ENCODE data around the gene GADD45A. TPM values are rescaled to one million over a fixed set of nuclear protein-coding genes. Genes with fewer than 3 reads are reported as not detected.

GADD45A gene
- total RNA-seq, 1 experiment from 2014 or later, result 34.5 TPM

DNA sequence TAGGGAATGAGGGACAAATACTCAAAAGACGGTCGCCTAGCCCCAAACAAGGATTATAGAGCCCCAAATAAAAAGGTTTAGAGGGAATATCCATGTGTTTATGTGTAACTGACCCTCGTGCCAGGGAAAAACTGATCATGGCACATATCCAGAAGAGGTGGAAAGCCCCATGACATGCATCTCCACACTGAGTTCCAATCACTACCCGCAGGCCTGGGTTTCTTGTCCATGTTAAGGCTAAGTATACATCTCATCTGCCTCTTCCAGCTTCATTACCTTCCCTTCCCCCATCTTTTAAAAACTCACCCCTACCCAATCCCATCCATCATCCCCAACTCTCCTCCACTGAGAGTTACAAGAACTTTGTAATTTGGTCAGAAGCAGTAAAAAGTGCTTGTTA is 15.2 kb downstream of the GADD45A start:
- DNase-seq (ENCODE audit: low spot score) (no peak), ATAC-seq (no peak)
- Mint-ChIP-seq H3K9me3 (peaks cover 4% of the 10 kb centered on the region; the same call in 1 of the 2 replicates), H3K4me3 (no peak overlapping the region), H3K27ac (peak overlapping the region; percentile 36), H3K4me1 (peaks cover 18% of the 10 kb centered on the region), H3K27me3 (ENCODE audit: low read depth) (no peaks in the 10 kb centered on the region), H3K36me3 (peaks cover under 1% of the 10 kb centered on the region; the same call in 1 of the 2 replicates)
- ChIA-PET CTCF (interaction anchor here (0.6 to 1.7 kb wide), 18 partner anchors 8 to 438 kb away, joined by 3 to 12 read pairs (median 4); partner anchors contain the start of gene GADD45A), POLR2A (interaction anchor here (0.8 to 1.1 kb wide), 2 partner anchors 14 to 15 kb away, joined by 4 to 6 read pairs; partner anchors contain the start of gene GADD45A)
- TF ChIP-seq NFATC4 (CRISPR knock-in tag; IDR thresholded peaks at IDR 0.05), result no peak
- no peak for TF ChIP-seq ZNF281 (CRISPR knock-in tag; IDR thresholded peaks at IDR 0.05)
- no peak for TF ChIP-seq MLX (CRISPR knock-in tag; IDR thresholded peaks at IDR 0.05)
- TF ChIP-seq NR2C2 (CRISPR knock-in tag; IDR thresholded peaks at IDR 0.05), result no peak

DNA sequence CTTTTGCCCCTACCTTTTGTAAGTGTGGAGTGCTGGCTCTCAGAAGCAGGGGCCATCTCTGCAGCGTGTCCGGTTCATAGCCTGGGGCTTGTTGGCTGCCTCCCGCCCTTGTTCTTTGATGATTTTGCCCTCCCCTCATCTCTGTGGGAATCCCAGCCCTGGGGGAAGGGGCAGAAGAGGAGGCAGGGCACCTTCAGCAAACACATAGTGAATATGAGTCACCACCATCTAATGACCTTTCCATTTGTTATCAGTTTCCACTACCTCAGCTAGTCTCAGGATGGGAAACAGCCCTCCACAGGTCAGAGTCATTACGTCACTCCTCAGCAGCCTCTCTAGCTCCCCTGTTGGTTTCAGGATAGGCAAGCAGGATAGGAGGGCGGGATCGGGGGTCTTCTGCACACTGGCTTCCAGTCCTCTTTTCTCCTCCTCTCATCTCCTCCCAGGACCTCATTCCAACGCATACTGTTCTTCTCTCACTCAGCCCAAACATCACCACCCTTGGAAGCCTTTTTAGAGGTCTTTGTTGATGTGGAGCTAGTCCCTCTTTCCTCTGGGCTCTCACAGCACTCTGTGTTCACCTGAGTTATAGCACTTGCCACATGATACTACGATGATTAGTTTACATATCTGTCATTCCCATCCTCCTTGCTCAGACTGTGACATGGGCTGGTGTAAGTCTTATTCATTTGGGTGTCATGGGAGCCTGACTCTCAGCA is 15.8 kb downstream of the GADD45A start:
- ATAC-seq (peak; percentile 97), DNase-seq (ENCODE audit: low spot score) (peak; percentile 53)
- TF ChIP-seq ZNF121 (CRISPR knock-in tag; IDR thresholded peaks at IDR 0.05), result no peak
- peak; percentile 66; the same call in 1 of the 2 replicates for TF ChIP-seq GABPB1 (CRISPR knock-in tag; IDR thresholded peaks at IDR 0.05)
- no peak overlapping the region for H3K4me3 Mint-ChIP-seq
- no peaks in the 10 kb centered on the region for H3K27me3 Mint-ChIP-seq (ENCODE audit: low read depth)
- ChIA-PET CTCF (interaction anchor here (0.6 to 1.7 kb wide), 18 partner anchors 9 to 439 kb away, joined by 3 to 12 read pairs (median 4); partner anchors contain the start of gene GADD45A), POLR2A (interaction anchor here (0.8 to 1.1 kb wide), 2 partner anchors 14 to 16 kb away, joined by 4 to 6 read pairs; partner anchors contain the start of gene GADD45A)
- peak overlapping the region; percentile 42 for H3K27ac Mint-ChIP-seq
- peaks cover 18% of the 10 kb centered on the region for H3K4me1 Mint-ChIP-seq
- H3K36me3 Mint-ChIP-seq, result peaks cover 5% of the 10 kb centered on the region
- peaks cover 2% of the 10 kb centered on the region; the same call in 1 of the 2 replicates for H3K9me3 Mint-ChIP-seq

GRCh38 chr1:67701876-67702275 is 16.9 kb downstream of the GADD45A start:
- POLR2A ChIA-PET, result no interaction called here
- no peaks in the 10 kb centered on the region for H3K27me3 Mint-ChIP-seq (ENCODE audit: low read depth)
- H3K4me3 Mint-ChIP-seq, result no peak overlapping the region
- no peak for DNase-seq (ENCODE audit: low spot score)
- ATAC-seq, result no peak
- H3K27ac Mint-ChIP-seq, result no peak overlapping the region
- H3K9me3 Mint-ChIP-seq, result no peaks in the 10 kb centered on the region
- H3K4me1 Mint-ChIP-seq, result peaks cover 18% of the 10 kb centered on the region
- H3K36me3 Mint-ChIP-seq, result peaks cover 9% of the 10 kb centered on the region
- CTCF ChIA-PET, result no interaction called here
- no peak for TF ChIP-seq STAT6 (CRISPR knock-in tag; conservative IDR thresholded peaks at IDR 0.05; ENCODE audit: low read depth)
- TF ChIP-seq, protein P1, sequence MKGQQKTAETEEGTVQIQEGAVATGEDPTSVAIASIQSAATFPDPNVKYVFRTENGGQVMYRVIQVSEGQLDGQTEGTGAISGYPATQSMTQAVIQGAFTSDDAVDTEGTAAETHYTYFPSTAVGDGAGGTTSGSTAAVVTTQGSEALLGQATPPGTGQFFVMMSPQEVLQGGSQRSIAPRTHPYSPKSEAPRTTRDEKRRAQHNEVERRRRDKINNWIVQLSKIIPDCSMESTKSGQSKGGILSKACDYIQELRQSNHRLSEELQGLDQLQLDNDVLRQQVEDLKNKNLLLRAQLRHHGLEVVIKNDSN (CRISPR knock-in tag; IDR thresholded peaks at IDR 0.05), result no peak
- no peak for TF ChIP-seq PRDM15 (CRISPR knock-in tag; IDR thresholded peaks at IDR 0.05)
- TF ChIP-seq SMAD3 (CRISPR knock-in tag; IDR thresholded peaks at IDR 0.05; ENCODE audit: borderline replicate concordance), result no peak
- TF ChIP-seq HMGA2 (CRISPR knock-in tag; IDR thresholded peaks at IDR 0.05), result no peak
- TF ChIP-seq, protein P2, sequence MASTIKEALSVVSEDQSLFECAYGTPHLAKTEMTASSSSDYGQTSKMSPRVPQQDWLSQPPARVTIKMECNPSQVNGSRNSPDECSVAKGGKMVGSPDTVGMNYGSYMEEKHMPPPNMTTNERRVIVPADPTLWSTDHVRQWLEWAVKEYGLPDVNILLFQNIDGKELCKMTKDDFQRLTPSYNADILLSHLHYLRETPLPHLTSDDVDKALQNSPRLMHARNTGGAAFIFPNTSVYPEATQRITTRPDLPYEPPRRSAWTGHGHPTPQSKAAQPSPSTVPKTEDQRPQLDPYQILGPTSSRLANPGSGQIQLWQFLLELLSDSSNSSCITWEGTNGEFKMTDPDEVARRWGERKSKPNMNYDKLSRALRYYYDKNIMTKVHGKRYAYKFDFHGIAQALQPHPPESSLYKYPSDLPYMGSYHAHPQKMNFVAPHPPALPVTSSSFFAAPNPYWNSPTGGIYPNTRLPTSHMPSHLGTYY (CRISPR knock-in tag; IDR thresholded peaks at IDR 0.05), result no peak
- no peak for TF ChIP-seq NR3C1 (CRISPR knock-in tag; conservative IDR thresholded peaks at IDR 0.05; ENCODE audit: low read depth)
- no peak for TF ChIP-seq ZNF416 (CRISPR knock-in tag; IDR thresholded peaks at IDR 0.05)
- no peak for TF ChIP-seq GABPB1 (CRISPR knock-in tag; IDR thresholded peaks at IDR 0.05)
- TF ChIP-seq TP53 (CRISPR knock-in tag; IDR thresholded peaks at IDR 0.05), result no peak

Measured in WTC11 (cell line).